Stimulated activated CD4-positive, alpha-beta T cell treated with anti-CD3 and anti-CD28 coated beads, Interleukin-15, amount 100 ng/mL, for 1 hour (primary cell): ENCODE measurements around the gene DACT2.
"Not testable (repeated sequence)": the region's sequence is repeated elsewhere in the genome, so short reads cannot be mapped to it uniquely, and the experiment has no call there.

Experiments used
- DNase-seq, 2 donors: peaks; one replicate each; pipeline ENCODE4 v3.0.0-alpha.2; 2020; ENCODE audit warnings: low read depth in 1 of 2, low spot score in 1 of 2

Gene DACT2, protein sequence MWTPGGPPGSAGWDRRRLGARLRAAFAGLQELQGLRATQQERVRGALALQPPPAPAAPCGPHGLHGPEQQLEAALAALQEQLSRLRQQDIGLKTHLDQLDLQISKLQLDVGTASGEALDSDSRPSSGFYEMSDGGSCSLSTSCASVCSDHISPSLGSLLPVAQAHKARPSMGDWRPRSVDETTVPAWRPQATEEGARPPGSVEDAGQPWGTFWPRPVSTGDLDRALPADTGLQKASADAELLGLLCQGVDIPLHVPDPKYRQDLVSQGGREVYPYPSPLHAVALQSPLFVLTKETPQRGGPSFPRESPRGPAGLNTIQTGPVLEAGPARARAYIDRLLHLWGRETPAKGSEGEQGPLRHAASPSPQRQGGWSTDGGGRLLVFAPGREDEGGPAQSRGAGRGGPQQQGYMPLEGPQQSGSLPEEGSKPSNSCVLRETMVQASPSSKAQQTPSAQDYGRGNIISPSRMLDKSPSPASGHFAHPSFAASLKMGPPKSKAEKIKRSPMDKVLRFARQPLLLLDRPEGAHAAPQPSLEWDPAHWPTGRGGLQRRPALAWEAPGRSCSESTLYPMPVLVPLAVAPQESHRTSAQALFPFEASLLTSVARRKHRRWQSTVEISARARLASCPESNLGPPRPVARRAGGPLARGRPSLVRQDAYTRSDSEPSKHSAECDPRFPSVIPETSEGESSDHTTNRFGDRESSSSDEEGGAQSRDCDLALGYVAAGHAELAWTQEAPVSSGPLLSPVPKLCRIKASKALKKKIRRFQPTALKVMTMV

DNA sequence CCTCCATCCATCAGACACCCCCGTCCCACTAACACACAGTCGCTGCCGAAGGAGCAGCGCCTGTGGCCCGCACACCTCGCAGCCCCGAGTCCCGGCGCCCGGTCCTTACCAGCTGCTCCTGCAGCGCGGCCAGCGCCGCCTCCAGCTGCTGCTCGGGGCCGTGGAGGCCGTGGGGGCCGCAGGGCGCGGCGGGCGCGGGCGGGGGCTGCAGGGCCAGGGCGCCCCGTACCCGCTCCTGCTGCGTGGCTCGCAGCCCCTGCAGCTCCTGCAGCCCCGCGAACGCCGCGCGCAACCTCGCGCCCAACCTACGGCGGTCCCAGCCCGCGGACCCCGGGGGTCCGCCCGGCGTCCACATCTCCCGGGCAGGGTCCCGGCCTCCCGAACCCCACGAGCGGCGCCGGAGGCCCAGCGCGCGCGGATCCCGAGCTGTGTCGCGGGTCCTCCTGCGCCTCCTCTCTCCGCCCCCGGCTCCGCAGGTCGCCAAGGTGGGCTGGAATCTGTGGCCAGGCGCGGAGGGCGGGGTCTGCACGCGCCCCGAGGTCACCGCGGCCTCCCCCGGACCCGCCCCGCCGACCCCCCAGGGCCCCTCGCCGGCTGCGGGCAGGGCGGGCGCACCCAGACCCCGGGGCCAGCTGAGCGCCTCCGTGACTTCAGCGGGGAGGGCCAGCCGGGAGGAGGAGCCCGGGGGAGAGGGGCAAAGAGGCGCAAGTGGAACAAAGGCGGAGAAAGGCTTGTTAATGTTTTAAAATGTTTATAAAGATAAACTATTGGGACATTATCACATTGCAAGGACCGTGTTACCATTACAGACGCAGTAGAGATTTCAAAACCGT, at the start of gene DACT2:
DACT2 (minus strand) TSS at position 499 of the 833 bp plus-strand sequence; CDS start at position 355, 144 bp downstream.
- DNase-seq, result no peak

DNA sequence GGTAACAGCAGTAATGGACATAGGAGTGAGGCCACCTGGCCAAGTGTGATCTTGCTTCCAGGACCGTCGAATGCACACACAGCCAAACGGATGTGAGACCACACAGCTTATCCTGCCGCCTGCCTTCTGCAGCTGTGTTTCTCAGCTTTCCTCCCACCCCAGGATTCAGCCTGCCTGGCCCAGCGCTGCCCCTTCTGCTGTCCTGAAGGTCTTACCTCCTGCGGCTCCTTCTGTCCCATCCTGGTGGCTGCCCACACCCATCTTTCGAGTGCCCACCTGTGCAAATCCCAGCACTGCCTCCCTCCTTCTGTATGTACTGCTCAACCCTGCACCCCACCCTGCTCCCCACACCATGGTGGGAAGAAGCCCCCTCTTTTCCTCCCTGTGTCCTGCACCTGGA, 49.4 kb upstream of the DACT2 start:
- DNase-seq, result no peak

DNA sequence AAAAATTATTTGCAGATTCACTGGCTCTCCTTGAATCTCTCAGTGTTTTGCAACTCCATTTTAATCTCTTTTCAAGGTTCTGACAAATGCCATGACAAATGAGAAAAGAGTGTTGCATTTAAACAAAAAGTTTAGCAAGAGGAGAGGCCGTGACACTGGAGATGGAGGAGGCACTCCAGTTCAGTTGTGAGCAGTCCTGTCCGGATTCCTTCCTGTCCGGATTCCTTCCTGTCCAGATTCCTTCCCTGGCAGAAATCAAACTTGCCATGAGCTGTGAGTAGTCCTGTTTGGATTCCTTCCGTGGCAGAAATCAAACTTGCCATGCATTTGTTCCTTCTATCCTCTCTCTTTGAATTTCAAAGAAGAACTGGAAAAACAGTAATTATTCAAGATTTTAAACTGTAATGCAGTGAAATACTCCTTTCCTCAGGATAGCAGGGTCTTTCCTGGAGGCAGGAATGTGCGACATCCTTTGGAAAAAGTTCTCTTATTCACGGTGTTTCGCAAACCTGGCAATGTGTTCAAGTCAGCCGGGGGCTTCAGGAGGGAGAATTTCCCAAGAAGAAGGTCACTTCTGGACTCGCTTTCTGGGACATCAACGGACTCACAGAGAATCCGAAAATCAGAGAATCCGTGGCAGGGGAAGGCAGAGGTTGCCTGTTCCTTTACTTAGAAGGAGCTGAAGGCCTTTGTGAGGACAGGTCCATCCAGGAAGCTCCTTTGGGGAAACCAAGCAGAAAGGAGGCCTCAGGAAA, 48.7 kb upstream of the DACT2 start:
- DNase-seq, result no peak

DNA sequence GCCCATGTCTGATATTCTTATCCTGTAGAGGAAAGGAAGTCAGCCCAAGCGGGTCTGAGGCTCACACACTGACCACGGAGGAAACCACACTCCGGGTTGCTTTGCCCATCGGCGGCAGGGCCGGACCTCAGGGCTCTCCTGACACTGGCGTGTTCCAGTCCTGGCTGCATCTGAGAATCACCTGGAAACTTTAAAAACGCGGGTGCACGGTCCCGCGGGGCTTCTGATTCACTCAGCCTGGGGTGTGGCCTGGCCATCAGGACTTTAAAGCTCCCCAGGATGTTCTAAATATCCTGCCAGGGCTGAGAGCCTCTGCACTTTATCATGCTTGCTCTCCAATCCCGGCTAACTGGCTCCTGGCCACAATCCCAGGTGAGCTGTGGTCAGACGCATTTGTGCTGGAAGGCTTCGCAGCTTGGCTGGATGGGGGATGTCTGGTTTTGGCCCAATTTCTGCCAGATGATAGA, 47.7 kb upstream of the DACT2 start:
- DNase-seq, result no peak

DNA sequence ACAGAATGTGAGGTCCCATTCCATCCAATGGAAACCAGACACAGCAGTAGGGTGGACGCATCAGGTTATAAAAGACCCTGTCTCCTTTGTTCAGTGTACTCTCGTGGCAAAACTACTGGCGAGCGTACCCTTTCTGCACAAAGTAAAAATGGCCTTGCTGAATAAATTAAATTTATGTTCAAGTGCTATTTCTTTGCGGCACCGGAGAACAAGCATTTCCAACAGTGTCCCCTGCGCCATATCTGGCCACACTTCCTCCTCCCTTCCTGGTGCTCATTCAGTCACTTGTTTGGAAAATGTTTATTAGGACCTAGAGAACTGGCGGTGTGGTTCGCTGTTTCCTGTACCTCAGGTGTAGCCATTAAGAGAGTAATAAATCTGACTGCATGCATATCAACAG, 46.9 kb upstream of the DACT2 start:
- no peak for DNase-seq

DNA sequence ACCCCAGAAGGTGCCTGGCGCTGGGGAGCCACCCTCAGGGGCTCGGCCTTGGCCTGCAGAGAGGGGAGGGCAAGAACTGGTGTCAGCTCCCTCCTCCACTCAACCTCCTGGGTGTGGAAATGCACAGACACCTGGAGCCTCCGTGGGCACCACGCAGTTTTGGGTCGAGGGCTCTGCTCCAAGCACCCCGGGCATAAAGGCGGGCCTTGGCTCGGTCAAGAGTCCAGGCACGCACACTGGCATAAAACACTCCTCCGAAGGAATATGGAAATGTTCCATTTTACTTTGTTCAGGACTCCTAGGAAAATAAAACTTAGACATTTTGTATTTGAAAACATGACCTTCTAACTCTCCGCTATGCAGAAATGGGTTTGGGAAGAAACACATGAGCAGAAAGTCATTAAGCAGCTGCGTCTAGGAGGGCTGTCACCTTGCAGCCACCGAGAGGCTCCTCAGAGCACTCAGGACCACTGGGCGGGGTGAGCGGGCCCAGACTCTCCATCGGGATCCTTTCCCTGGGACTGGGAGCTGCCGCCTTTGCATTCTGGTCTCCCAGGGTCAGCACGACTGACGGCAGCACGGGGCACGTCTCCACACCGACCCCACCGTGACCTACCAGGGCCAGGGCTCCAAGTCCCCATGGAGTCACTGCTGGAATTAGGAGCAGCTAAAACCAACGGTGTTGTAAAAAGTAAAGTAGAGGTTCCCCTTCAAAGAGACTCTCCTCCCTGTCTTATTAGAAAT, 46.0 kb upstream of the DACT2 start:
- DNase-seq, result no peak

DNA sequence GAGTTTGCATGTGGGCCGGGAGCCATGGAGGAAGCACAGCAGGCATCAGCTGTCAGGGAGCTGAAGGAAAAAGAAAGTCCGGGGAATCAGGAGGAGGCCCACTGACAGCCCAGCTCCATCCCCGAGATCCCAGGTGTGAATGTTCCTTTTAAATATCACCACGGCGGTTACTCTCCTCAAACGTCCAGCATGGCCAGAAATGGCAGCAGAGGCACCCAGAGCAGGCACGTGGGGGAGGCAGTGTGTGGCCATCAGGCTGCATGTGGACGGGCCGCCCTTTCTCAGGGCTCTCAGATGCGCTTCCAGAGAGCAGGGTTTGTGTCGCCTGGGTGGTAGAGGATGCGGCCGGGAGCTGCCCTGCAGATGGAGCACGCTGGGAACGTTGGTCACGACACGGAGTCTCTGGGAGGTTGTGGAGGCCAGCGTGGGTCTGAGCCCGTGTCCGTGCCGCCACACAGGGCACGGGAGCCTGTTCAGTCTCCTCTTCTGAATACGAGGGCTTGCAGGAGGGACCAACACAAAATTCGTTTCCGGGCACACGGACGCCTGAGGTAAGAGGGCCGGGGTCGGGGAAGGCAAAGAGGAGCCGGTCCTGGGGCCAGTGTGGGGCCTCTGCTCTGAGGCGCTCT, 45.3 kb upstream of the DACT2 start:
- no peak for DNase-seq

DNA sequence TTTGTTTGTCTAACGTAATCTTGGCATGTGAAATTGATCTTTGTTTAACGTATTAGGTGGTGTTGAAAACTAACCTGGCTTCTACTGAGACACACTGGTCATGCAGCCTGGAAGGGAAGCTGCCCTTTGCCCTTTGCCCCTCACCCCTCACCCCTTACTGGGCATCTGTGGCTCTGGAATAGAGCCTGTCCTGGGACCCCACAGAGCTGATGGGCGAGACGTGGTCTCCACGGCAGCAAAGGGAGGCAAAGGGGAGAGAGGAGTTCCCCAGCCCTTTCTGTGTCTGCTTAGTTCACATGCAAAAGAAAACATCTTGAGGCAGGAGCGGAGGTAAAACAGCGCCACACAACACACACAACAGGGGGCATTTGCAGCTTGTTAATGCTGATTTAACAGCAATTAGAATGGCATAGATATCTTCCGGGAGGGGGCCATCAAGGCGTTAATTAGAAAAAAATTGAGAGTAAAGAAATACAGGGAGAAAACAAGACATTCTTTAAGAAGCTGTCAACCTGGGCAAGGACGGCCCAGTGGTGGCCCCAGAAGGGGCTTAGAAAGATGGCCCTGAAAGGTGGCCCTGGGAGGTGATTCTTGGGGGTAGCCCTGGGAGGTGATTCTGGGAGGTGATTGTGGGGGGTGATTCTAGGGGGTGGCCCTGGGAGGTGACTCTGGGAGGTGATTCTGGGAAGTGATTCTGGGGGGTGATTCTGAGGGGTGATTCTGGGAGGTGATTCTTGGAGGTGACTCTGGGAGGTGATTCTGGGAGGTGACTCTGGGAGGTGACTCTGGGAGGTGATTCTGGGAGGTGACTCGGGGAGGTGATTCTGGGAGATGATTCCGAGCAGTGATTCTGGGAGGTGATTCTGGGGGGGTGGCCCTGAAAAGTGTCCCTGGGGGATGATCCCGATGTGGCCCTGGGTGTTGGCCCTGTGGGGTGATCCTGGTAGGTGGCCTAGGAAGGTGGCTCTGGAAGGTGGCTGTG, 44.5 kb upstream of the DACT2 start:
- no peak for DNase-seq

DNA sequence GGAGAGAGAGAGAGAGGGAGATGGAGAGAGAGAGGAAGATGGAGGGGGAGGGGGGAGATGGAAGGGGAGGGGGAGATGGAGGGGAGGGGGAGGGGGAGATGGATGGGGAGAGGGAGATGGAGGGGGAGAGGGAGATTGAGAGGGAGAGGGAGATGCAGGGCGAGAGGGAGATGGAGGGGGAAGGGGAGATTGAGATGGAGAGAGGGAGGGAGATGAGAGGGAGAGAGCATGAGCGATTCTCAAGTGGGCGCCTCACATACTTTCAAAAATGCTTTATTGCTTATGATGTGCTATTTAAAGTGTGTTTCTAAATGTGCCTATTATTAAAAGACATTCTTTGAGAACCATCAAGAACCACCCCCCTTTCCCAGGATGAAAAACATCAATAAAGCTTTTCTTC, 43.7 kb upstream of the DACT2 start:
- DNase-seq, result no peak

DNA sequence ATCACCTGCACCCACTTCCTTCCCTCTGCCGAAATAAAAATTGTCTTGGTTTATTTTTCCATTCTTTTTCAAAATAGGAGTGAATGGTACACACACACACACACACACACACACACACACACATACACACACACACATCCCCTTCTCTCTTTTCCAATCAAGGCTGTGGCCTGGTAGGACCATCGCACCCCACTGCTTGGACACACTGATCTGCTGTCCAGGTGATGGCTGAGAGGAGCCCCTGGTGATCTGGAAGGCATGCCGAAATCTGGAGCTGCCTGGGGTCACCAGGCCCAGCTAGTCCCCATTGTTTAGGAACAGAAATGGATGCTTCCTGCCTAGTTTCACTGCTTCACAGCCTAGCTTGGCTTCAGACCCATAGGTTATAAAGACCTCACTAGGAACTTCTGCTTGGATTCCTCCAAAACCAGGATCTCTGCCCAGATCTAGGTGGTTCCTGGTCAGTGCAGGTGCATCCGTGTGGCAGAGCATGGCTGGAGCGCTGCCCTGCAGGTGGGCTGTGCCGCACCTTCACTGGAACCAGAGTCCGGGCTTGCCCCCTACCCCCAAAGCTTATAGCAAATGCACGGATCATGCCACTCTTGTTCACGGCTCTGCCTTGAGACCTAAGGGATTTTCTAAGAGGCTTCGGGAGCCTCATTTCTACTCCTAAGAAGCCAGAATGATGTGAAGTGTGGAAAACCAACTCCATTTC, 42.9 kb upstream of the DACT2 start:
- no peak for DNase-seq

DNA sequence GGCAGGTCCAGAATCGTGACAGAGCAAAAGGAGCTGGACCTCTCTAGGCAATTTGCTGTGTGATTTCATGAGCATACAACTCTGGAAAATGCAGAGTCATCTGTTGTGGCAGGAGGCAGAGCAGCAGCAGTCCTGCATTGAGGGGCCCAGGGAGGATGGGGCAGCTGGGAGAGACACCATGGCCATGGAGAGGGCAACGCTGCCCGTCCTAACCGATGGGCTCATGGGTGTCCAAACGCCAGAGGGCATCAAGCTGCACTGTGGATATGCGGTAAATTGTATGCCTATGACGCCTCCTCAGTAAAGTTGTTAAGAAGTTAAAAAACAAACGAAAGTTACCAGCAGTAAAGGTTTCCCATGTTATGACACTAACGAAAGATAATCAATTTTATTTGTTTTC, 42.2 kb upstream of the DACT2 start:
- DNase-seq, result no peak

DNA sequence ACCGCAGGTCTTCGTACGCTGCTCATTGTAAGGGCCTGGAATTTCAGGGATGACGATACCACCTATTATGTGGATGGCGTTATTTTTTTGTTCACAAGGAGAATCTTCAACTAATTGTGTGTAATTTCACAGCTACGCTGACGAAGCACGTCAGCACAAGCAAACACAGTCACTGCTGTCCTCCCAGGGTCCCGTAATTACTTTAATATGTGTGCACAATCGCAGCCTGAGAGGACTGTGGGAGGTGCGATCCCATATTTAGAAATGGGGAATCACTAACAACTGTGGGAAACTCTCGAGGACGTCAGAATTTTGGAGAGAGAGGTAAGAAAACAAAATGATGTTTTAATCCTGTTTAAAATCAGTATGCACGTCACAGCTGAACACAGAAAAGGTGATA, 40.2 kb upstream of the DACT2 start:
- DNase-seq, result no peak

DNA sequence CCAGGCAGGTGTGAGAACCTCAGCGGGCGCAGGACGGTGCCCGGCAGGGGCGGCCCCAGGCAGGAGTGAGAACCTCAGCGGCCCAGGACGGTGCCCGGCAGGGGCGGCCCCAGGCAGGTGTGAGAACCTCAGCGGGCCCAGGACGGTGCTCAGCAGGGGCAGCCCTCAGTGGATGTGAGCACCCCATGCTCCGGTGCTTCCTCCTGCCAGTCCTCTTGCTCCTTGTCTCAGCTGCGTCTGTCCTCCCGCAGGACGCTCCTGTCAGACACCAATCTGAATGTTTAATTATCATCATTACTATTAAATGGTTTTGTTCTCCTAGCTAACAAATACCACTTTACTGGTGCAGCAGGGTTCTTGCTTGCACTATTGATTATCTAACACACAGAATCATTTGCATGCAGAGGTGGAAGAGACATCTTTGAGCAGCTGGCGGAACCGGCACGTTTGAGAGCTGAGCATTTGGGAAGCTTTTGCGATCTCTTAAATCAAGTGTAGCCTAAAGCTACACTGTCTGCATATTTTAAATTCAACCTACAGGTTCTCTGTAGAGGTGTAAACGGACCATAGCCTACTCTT, 39.4 kb upstream of the DACT2 start:
- DNase-seq, result no peak

DNA sequence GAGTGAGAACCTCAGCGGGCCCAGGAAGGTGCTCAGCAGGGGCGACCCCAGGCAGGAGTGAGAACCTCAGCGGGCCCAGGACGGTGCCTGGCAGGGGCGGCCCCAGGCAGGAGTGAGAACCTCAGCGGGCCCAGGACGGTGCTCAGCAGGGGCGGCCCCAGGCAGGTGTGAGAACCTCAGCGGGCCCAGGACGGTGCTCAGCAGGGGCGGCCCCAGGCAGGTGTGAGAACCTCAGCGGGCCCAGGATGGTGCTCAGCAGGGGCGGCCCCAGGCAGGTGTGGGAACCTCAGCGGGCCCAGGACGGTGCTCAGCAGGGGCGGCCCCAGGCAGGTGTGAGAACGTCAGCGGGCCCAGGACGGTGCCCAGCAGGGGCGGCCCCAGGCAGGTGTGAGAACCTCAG, 37.3 kb upstream of the DACT2 start:
- not testable (repeated sequence) for DNase-seq

DNA sequence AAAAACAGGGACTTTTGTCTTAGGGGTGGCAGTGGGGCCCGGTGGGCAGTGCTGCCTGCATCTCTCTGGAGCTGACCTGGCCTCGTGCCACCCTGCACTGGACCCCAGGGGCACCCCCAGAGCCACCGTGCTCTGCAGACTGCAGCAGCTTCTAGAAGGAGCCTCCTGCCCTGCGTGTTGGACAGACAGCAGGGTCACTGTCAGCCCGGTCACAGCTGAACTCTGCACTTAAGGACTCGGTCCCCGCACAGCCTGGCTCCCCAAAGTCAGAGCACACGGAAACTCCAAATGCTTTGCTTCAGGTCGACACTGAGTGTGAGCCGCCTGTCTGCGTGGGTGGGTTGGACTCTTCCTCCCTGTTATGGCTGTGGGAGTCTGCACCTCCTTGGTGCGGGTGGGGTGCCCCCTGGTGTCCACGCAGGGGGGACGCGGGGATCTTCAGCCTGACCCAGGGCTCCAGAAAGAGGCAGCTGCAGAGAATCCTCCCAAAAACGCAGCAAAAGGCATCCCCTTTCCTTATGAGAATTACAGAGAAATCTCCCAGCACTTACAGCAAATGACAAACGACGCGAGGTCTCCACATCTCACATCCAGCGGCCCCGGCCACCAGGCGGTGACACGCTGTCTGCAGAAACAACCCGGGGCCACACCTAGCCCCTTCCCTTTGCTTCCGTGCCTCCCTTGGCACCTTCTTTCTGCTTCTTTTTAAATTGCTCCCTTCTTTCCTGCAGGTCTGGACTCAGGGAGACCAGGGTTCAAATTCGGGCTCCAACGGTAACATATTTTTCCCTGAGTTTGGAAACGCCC, 36.3 kb upstream of the DACT2 start:
- no peak for DNase-seq

DNA sequence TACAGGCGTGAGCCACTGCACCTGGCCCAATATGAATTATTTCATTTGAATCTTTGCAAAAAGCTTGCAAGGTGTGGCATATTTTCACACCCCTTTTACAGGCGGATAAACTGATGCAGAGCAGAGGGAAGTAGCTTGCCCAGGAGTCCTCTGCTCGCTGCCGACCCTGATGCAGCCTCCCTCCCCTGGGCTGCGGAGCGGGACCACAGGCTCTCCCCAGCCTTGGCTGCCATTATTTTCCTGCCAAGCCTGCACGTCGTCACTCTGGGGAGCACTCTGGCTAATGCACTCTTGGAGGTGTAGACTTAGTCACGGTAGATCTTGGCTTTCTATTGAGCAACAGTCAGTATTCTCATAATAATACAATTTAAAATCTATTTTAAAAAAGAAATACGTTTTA, 34.8 kb upstream of the DACT2 start:
- DNase-seq, result no peak

DNA sequence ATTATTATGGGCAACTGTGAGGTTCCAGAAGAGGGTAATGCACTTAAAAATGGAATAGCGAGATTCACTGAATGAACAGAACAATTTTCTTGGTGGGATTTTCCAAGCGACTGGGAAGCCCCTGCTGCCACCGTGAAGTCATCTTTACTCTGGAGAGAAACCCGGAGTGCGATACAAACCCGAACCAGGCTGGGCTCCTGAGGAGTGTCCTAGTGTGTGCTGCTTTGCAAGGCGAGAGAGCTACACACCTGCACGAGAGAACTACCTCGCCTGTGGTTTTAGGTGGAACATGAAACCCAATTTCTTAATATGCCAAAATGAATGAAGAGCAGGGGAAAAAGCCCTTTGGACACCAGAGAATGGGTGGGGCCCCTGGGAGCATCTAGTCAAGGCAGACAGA, 33.5 kb upstream of the DACT2 start:
- DNase-seq, result no peak
